K562 (cell line): ENCODE measurements around the gene CCR5AS.

Experiments used
- CBX3 ChIP-seq, 2 experiments: IDR thresholded peaks; 1 replicate in 1 of 2; 2 replicates in 1 of 2; pipeline ENCODE4 v1.6.1; 2012; ENCODE audit warnings: inconsistent platforms in 2 of 2, low read length in 2 of 2, borderline replicate concordance in 1 of 2, control low read depth in 1 of 2
- DMBX1 ChIP-seq: fragments of 250-450 bp; sonication (Bioruptor Pico); IDR thresholded peaks from 2 replicates; pipeline ENCODE4 v1.8.0; 2022; ENCODE audit warnings: inconsistent platforms, mild to moderate bottlenecking, moderate library complexity, borderline replicate concordance
- ELF1 ChIP-seq: fragments of 200-800 bp; sonication (Bioruptor generic); IDR thresholded peaks from 2 replicates; pipeline ENCODE4 v1.6.1; 2016; ENCODE audit warnings: missing genetic modification characterization, missing compliant biosample characterization
- EP300 ChIP-seq: IDR thresholded peaks from 2 replicates; pipeline ENCODE4 v1.6.1; 2012; ENCODE audit warnings: low read length, improper control_type of control experiment
- ETV1 ChIP-seq: fragments of 450-650 bp; conservative IDR thresholded peaks from 2 replicates; pipeline ENCODE4 v1.6.1; 2016; ENCODE audit warnings: missing genetic modification characterization, control low read depth, low read depth, missing compliant biosample characterization
- KLF1 ChIP-seq: fragments of 450-650 bp; IDR thresholded peaks from 2 replicates; pipeline ENCODE4 v1.6.1; 2016; ENCODE audit warnings: missing genetic modification characterization, missing compliant biosample characterization
- NFATC3 ChIP-seq: fragments of 450-650 bp; IDR thresholded peaks from 2 replicates; pipeline ENCODE4 v1.6.1; 2017; ENCODE audit warnings: mild to moderate bottlenecking
- NR2C2 ChIP-seq, 2 experiments: fragments of 200-800 bp in 1 of 2; sonication (Bioruptor generic) in 1 of 2; sonication (generic) in 1 of 2; formaldehyde crosslinking in 1 of 2; IDR thresholded peaks; 2 replicates each; pipeline versions ENCODE4 v1.6.1 to v1.8.0; 2016 to 2022; ENCODE audit warnings: mild to moderate bottlenecking in 1 of 2, missing compliant biosample characterization in 1 of 2, missing genetic modification characterization in 1 of 2, missing genetic modification reagents in 1 of 2
- NUFIP1 ChIP-seq: fragments of 450-650 bp; IDR thresholded peaks from 2 replicates; pipeline ENCODE4 v1.6.1; 2018; ENCODE audit not compliant: partially characterized antibody
- POLR2AphosphoS5 ChIP-seq: IDR thresholded peaks from 2 replicates; pipeline ENCODE4 v1.6.1; 2011; ENCODE audit warnings: mild to moderate bottlenecking, low read depth, low read length, moderate library complexity; ENCODE audit not compliant: control insufficient read depth, insufficient read depth
- SPI1 ChIP-seq: IDR thresholded peaks from 2 replicates; pipeline ENCODE4 v1.6.1; 2011; ENCODE audit warnings: low read depth, low read length, control low read depth, borderline replicate concordance
- SRSF7 ChIP-seq: fragments of 200-400 bp; formaldehyde crosslinking; optimal IDR thresholded peaks from 2 replicates; pipeline ENCODE3; 2017; ENCODE audit warnings: mild to moderate bottlenecking, low read depth, low read length
- U2AF2 ChIP-seq: fragments of 200-400 bp; formaldehyde crosslinking; optimal IDR thresholded peaks from 2 replicates; pipeline ENCODE3; 2017; ENCODE audit warnings: low read depth, mild to moderate bottlenecking, low read length
- ZFP1 ChIP-seq: fragments of 450-650 bp; formaldehyde crosslinking; IDR thresholded peaks from 2 replicates; pipeline ENCODE4 v1.4.0; 2020; ENCODE audit warnings: mild to moderate bottlenecking, mixed read lengths
- ZNF217 ChIP-seq: sonication (generic); formaldehyde crosslinking; IDR thresholded peaks from 2 replicates; pipeline ENCODE4 v1.8.0; 2022; ENCODE audit warnings: mild to moderate bottlenecking, missing genetic modification reagents
- ZNF311 ChIP-seq: fragments of 250-450 bp; sonication (Bioruptor Pico); IDR thresholded peaks from 2 replicates; pipeline ENCODE4 v1.4.0; 2020; ENCODE audit warnings: mild to moderate bottlenecking, moderate library complexity
- ZNF354B ChIP-seq: fragments of 250-450 bp; sonication (Bioruptor Pico); IDR thresholded peaks from 2 replicates; pipeline ENCODE4 v1.4.0; 2020
- ZNF589 ChIP-seq: fragments of 200-800 bp; sonication (Bioruptor generic); IDR thresholded peaks from 2 replicates; pipeline ENCODE4 v1.6.1; 2016; ENCODE audit warnings: low read depth, missing genetic modification characterization, missing compliant biosample characterization
- ZNF77 ChIP-seq: fragments of 250-450 bp; sonication (Bioruptor Pico); IDR thresholded peaks from 2 replicates; pipeline ENCODE4 v1.5.0; 2020
- TF ChIP-seq, protein P1 (sequence below), 2 experiments: IDR thresholded peaks; 2 replicates each; pipeline ENCODE4 v1.6.1; 2011; ENCODE audit warnings: borderline replicate concordance in 1 of 2, control low read depth in 1 of 2, low read depth in 1 of 2, low read length in 1 of 2, mild to moderate bottlenecking in 1 of 2, mixed read lengths in 1 of 2, moderate library complexity in 1 of 2; ENCODE audit not compliant: insufficient read depth in 1 of 2, insufficient read length in 1 of 2, poor library complexity in 1 of 2, severe bottlenecking in 1 of 2; ENCODE audit errors: extremely low read depth in 1 of 2
- TF ChIP-seq, protein P2 (sequence below): fragments of 150-350 bp; IDR thresholded peaks from 2 replicates; pipeline ENCODE4 v1.6.1; 2014; ENCODE audit warnings: low read depth, mild to moderate bottlenecking, low read length, borderline replicate concordance
- TF ChIP-seq, protein P3 (sequence below): fragments of 450-650 bp; formaldehyde crosslinking; conservative IDR thresholded peaks from 2 replicates; pipeline ENCODE4 v1.4.0; 2022; ENCODE audit warnings: mild to moderate bottlenecking, missing genetic modification characterization

Gene CCR5AS

DNA sequence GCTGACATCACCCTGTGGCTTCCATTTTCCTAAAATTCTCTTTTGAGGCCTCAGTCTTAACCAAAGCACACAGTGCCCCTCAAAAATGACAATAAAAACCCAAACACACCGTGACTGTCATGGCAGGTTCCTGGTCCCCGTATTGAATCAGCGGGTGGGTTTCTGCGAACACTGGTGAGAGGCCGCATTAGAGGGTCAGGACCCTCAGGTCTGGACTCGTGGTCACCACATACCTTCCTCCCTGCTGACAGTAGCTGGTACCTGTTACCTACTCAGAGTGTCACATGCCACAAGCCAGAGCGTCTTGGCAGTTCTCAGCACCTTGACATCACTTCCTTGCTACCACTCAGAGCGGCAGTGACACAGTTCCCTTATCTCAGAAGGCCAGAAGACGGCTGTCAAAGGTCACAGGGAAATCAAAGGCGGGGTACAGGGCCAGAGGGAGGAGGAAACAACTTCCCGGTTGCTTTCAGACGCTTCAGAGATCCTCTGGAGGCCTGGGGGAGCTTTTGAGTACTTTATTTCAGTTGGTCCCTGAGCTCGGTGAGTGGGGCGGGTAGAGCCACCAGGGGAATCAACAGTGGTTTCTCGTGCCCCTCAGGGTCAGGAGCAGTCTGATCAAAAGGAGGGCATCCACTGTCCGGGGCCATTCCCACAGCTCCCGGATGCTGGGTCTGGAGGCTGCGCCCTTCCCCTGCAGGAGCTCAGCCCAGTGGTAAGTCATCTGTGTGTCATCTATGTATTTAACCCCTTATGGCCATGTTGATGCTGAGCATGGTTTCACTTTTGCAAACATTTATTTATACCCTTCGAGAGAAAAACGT, at the start of gene CCR5AS, which contains the start of gene CCRL2 (continued):
- TF ChIP-seq ZNF354B (CRISPR knock-in tag) = peak; percentile 55; the same call in 1 of the 2 replicates
- peak; percentile 8; the same call in 1 of the 2 replicates for TF ChIP-seq NFATC3
- TF ChIP-seq U2AF2 = no peak
- no peak for TF ChIP-seq SRSF7
- peak; percentile 98 for TF ChIP-seq ZNF589 (CRISPR knock-in tag)
- no peak for TF ChIP-seq ZNF217 (CRISPR knock-in tag)
- TF ChIP-seq SPI1 = peak; percentile 93
- TF ChIP-seq, protein P1, sequence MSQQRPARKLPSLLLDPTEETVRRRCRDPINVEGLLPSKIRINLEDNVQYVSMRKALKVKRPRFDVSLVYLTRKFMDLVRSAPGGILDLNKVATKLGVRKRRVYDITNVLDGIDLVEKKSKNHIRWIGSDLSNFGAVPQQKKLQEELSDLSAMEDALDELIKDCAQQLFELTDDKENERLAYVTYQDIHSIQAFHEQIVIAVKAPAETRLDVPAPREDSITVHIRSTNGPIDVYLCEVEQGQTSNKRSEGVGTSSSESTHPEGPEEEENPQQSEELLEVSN (IDR thresholded peaks at IDR 0.05; ENCODE audit: borderline replicate concordance in 1 of 2, extremely low read depth in 1 of 2, insufficient read depth in 1 of 2, insufficient read length in 1 of 2, low read depth in 1 of 2, low read length in 1 of 2, poor library complexity in 1 of 2, severe bottlenecking in 1 of 2) = peak; percentile 73 to 87
- TF ChIP-seq, protein P2, sequence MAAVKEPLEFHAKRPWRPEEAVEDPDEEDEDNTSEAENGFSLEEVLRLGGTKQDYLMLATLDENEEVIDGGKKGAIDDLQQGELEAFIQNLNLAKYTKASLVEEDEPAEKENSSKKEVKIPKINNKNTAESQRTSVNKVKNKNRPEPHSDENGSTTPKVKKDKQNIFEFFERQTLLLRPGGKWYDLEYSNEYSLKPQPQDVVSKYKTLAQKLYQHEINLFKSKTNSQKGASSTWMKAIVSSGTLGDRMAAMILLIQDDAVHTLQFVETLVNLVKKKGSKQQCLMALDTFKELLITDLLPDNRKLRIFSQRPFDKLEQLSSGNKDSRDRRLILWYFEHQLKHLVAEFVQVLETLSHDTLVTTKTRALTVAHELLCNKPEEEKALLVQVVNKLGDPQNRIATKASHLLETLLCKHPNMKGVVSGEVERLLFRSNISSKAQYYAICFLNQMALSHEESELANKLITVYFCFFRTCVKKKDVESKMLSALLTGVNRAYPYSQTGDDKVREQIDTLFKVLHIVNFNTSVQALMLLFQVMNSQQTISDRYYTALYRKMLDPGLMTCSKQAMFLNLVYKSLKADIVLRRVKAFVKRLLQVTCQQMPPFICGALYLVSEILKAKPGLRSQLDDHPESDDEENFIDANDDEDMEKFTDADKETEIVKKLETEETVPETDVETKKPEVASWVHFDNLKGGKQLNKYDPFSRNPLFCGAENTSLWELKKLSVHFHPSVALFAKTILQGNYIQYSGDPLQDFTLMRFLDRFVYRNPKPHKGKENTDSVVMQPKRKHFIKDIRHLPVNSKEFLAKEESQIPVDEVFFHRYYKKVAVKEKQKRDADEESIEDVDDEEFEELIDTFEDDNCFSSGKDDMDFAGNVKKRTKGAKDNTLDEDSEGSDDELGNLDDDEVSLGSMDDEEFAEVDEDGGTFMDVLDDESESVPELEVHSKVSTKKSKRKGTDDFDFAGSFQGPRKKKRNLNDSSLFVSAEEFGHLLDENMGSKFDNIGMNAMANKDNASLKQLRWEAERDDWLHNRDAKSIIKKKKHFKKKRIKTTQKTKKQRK = 0 out of 2 replicates have a peak, but pooled peaks have one; percentile 12
- TF ChIP-seq CBX3 (IDR thresholded peaks at IDR 0.05; ENCODE audit: borderline replicate concordance in 1 of 2, low read length in 2 of 2) = peak in 1 of 2 experiments; percentile 79; a peak in 1 of 3 replicates
- TF ChIP-seq NR2C2 (CRISPR knock-in tag; IDR thresholded peaks at IDR 0.05) = peak; percentile 94
- peak; percentile 98 for TF ChIP-seq NR2C2 (tag; IDR thresholded peaks at IDR 0.05)
- TF ChIP-seq ETV1 (tag) = peak; percentile 89
- peak; percentile 95 for TF ChIP-seq POLR2AphosphoS5
- TF ChIP-seq ZFP1 (CRISPR knock-in tag) = 0 out of 2 replicates have a peak, but pooled peaks have one; percentile 44
- TF ChIP-seq ZNF77 (CRISPR knock-in tag) = no peak; the same call in 1 of the 2 replicates
- TF ChIP-seq NUFIP1 = peak; percentile 77
- peak; percentile 94 for TF ChIP-seq EP300
- TF ChIP-seq DMBX1 (CRISPR knock-in tag) = peak; percentile 93
- peak; percentile 89 for TF ChIP-seq ELF1 (tag)
- 0 out of 2 replicates have a peak, but pooled peaks have one; percentile 30 for TF ChIP-seq KLF1 (tag)
- peak; percentile 74 for TF ChIP-seq ZNF311 (CRISPR knock-in tag)
- TF ChIP-seq, protein P3, sequence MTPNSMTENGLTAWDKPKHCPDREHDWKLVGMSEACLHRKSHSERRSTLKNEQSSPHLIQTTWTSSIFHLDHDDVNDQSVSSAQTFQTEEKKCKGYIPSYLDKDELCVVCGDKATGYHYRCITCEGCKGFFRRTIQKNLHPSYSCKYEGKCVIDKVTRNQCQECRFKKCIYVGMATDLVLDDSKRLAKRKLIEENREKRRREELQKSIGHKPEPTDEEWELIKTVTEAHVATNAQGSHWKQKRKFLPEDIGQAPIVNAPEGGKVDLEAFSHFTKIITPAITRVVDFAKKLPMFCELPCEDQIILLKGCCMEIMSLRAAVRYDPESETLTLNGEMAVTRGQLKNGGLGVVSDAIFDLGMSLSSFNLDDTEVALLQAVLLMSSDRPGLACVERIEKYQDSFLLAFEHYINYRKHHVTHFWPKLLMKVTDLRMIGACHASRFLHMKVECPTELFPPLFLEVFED (CRISPR knock-in tag) = peak; percentile 44; the same call in 1 of the 2 replicates
